Measurements from ENCODE around the gene KXD1. TPM values are rescaled to one million over a fixed set of nuclear protein-coding genes. Genes with fewer than 3 reads are reported as not detected.

Gene KXD1
- total RNA-seq, 1 donor from 2014 or later, result 63.4 TPM

DNA sequence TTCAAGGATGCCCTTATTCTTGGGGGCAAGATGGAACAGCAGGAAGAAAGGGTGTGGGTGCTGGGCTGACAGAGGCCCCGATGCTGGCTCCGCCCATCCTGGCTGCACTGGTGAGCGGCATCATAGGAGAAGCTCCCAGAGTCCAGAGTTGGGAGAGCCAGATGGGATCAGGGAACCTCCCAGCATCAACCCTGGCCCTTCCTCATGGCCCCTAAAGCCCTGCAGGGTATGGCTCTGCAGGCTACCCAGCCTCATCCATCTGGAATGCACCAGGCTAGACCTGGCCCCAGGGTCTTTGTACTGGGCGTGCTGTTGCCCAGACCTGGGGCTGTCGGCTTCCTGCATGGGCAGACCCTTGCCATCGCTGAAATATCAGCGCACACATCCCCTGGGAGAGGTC, 27.9 kb upstream of the KXD1 start:
- no peaks in the 10 kb centered on the region for H3K4me1 Mint-ChIP-seq (ENCODE audit: low read depth)
- DNase-seq (ENCODE audit: low spot score), result no peak
- H3K36me3 Mint-ChIP-seq (ENCODE audit: low read depth), result peaks cover 6% of the 10 kb centered on the region
- TF ChIP-seq, protein P1, sequence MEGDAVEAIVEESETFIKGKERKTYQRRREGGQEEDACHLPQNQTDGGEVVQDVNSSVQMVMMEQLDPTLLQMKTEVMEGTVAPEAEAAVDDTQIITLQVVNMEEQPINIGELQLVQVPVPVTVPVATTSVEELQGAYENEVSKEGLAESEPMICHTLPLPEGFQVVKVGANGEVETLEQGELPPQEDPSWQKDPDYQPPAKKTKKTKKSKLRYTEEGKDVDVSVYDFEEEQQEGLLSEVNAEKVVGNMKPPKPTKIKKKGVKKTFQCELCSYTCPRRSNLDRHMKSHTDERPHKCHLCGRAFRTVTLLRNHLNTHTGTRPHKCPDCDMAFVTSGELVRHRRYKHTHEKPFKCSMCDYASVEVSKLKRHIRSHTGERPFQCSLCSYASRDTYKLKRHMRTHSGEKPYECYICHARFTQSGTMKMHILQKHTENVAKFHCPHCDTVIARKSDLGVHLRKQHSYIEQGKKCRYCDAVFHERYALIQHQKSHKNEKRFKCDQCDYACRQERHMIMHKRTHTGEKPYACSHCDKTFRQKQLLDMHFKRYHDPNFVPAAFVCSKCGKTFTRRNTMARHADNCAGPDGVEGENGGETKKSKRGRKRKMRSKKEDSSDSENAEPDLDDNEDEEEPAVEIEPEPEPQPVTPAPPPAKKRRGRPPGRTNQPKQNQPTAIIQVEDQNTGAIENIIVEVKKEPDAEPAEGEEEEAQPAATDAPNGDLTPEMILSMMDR (IDR thresholded peaks at IDR 0.05), result no peak
- H3K9me3 Mint-ChIP-seq (ENCODE audit: low read depth), result no peaks in the 10 kb centered on the region
- no peaks in the 10 kb centered on the region for H3K27me3 Mint-ChIP-seq (ENCODE audit: low read depth)
- H3K4me3 Mint-ChIP-seq (ENCODE audit: unreplicated experiment), result no peak overlapping the region
- H3K27ac Mint-ChIP-seq (ENCODE audit: unreplicated experiment), result no peak overlapping the region

GRCh38 chr19:18531485-18531884, 26.2 kb upstream of the KXD1 start:
- Mint-ChIP-seq H3K27me3 (ENCODE audit: low read depth) (no peaks in the 10 kb centered on the region), H3K9me3 (ENCODE audit: low read depth) (no peaks in the 10 kb centered on the region), H3K36me3 (ENCODE audit: low read depth) (peaks cover 7% of the 10 kb centered on the region), H3K4me3 (ENCODE audit: unreplicated experiment) (no peak overlapping the region), H3K27ac (ENCODE audit: unreplicated experiment) (no peak overlapping the region), H3K4me1 (ENCODE audit: low read depth) (no peaks in the 10 kb centered on the region)
- TF ChIP-seq, protein P1 (IDR thresholded peaks at IDR 0.05), result no peak
- no peak for DNase-seq (ENCODE audit: low spot score)

DNA sequence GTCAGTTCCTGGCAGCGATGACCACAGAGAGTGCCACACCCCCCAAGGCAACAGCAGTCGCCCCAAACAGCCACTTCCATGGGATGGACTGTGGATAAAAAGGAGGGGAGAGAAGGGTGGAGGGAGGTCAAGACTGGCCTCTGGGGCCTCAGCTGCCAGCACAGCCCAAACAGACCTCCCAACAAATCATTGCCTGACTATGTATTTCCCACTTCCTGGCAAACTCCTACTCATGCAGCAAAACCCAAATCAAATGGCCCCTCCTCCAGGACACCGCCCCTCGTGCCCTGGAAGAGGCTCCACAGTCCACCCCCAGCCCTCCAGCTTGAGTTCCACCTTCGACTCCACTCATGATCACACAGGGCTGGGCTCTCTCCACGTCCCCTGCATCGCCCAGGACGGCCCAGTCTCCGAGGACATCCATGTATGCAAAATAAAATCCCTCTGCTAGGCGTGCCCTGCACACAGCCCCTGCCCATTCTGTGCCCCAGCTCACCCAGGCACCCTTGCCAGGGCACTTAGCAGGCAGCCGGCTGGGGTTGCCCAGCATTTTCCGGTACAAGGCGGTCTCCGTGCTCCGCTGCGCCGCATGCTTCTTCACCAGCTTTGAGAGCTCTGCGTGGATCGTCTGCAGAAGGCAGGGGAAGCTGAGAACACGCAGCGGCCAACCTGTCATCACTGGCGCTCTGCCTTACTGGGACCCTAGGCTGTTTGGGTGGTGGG, 25.3 kb upstream of the KXD1 start:
- H3K27me3 Mint-ChIP-seq (ENCODE audit: low read depth), result no peaks in the 10 kb centered on the region
- H3K4me3 Mint-ChIP-seq (ENCODE audit: unreplicated experiment), result no peak overlapping the region
- TF ChIP-seq, protein P1 (IDR thresholded peaks at IDR 0.05), result no peak
- H3K9me3 Mint-ChIP-seq (ENCODE audit: low read depth), result no peaks in the 10 kb centered on the region
- no peak overlapping the region for H3K27ac Mint-ChIP-seq (ENCODE audit: unreplicated experiment)
- H3K36me3 Mint-ChIP-seq (ENCODE audit: low read depth), result peaks cover 11% of the 10 kb centered on the region
- no peak for DNase-seq (ENCODE audit: low spot score)
- H3K4me1 Mint-ChIP-seq (ENCODE audit: low read depth), result no peaks in the 10 kb centered on the region

GRCh38 chr19:18533058-18533457, 24.6 kb upstream of the KXD1 start:
- H3K4me3 Mint-ChIP-seq (ENCODE audit: unreplicated experiment), result no peak overlapping the region
- H3K27me3 Mint-ChIP-seq (ENCODE audit: low read depth), result no peaks in the 10 kb centered on the region
- H3K27ac Mint-ChIP-seq (ENCODE audit: unreplicated experiment), result no peak overlapping the region
- H3K4me1 Mint-ChIP-seq (ENCODE audit: low read depth), result no peaks in the 10 kb centered on the region
- H3K9me3 Mint-ChIP-seq (ENCODE audit: low read depth), result no peaks in the 10 kb centered on the region
- peaks cover 13% of the 10 kb centered on the region for H3K36me3 Mint-ChIP-seq (ENCODE audit: low read depth)
- DNase-seq (ENCODE audit: low spot score), result no peak
- TF ChIP-seq, protein P1 (IDR thresholded peaks at IDR 0.05), result no peak

DNA sequence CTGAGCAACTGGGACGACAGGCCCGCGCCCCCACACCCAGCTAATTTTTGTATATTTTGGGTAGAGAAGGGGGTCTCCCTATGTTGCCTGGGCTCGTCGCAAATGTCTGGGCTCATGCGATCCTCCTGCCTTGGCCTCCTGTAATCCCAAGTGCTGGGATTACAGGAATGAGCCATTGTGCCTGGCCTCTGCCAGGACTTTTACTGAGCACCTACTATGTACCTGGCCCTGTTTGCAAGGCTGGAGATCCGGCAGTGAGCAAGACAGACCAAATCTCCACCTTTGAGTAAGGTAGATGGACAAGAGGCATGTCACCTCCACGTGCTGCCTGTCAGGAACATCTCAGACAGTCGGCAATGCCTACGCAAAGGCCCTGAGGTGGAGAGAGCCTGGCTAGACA, 21.2 kb upstream of the KXD1 start:
- H3K4me1 Mint-ChIP-seq (ENCODE audit: low read depth), result no peaks in the 10 kb centered on the region
- DNase-seq (ENCODE audit: low spot score), result no peak
- no peak overlapping the region for H3K4me3 Mint-ChIP-seq (ENCODE audit: unreplicated experiment)
- no peaks in the 10 kb centered on the region for H3K9me3 Mint-ChIP-seq (ENCODE audit: low read depth)
- TF ChIP-seq, protein P1 (IDR thresholded peaks at IDR 0.05), result no peak
- no peaks in the 10 kb centered on the region for H3K27me3 Mint-ChIP-seq (ENCODE audit: low read depth)
- H3K27ac Mint-ChIP-seq (ENCODE audit: unreplicated experiment), result no peak overlapping the region
- peaks cover 14% of the 10 kb centered on the region for H3K36me3 Mint-ChIP-seq (ENCODE audit: low read depth)
